Stomach (tissue), 9 donors: Measurements from ENCODE around the gene SLC25A45. TPM values are rescaled to one million over a fixed set of nuclear protein-coding genes. Genes with fewer than 3 reads are reported as not detected.

Source experiments
- DNase-seq, 2 donors: peaks; one replicate each; pipeline versions ENCODE4 v3.0.0 to v3.0.0-alpha.2; 2013 to 2019
- H3K27ac ChIP-seq, 5 donors: fragments of 200-600 bp in 4 of 5; sonication (generic) in 4 of 5; one replicate each; pipeline ENCODE4 v1.5.1; 2013 to 2019; ENCODE audit warnings: mild to moderate bottlenecking in 1 of 5, moderate library complexity in 1 of 5
- H3K27me3 ChIP-seq, 3 donors: fragments of 200-600 bp; sonication (generic); one replicate each; pipeline ENCODE4 v1.5.1; 2017 to 2019; ENCODE audit warnings: mixed run types in 1 of 3
- H3K36me3 ChIP-seq, 4 donors: fragments of 200-600 bp; sonication (generic); 1 replicate in 3 of 4; 2 replicates in 1 of 4; pipeline ENCODE4 v1.5.1; 2016 to 2019
- H3K4me1 ChIP-seq, 4 donors: fragments of 200-600 bp; sonication (generic); one replicate each; pipeline ENCODE4 v1.5.1; 2016 to 2019
- H3K4me3 ChIP-seq, 4 donors: fragments of 200-600 bp; sonication (generic) in 3 of 4; one replicate each; pipeline ENCODE4 v1.5.1; 2016 to 2019; ENCODE audit warnings: mild to moderate bottlenecking in 1 of 4
- H3K9me3 ChIP-seq, 4 donors: fragments of 200-600 bp; sonication (generic); one replicate each; pipeline ENCODE4 v1.5.1; 2016 to 2019
- EP300 ChIP-seq: sonication (generic); formaldehyde crosslinking; IDR thresholded peaks from one replicate; pipeline ENCODE4 v1.6.1; 2017; ENCODE audit warnings: antibody characterized with exemption
- POLR2A ChIP-seq, 4 donors: fragments of 450-650 bp; IDR thresholded peaks; one replicate each; pipeline ENCODE4 v1.6.1; 2016; ENCODE audit warnings: antibody characterized with exemption in 4 of 4, control low read depth in 2 of 4, mild to moderate bottlenecking in 1 of 4, moderate library complexity in 1 of 4
- POLR2AphosphoS5 ChIP-seq, 3 donors: sonication (generic); formaldehyde crosslinking; IDR thresholded peaks; one replicate each; pipeline ENCODE4 v1.6.1; 2016; ENCODE audit warnings: antibody characterized with exemption in 3 of 3
- WGBS, 5 donors: extraction: QIAGEN DNeasy Blood & Tissue Kit in 3 of 5; methylation state at CpG; one replicate each; pipeline versions ENCODE4 v1.1.5 to v1.1.7; 2013 to 2018; 5-methylcytosine and 5-hydroxymethylcytosine counted together
- intact Hi-C: fragments of 100-400 bp; cut with DNase I; formaldehyde crosslinking; loops from one replicate; pipeline ENCODE4 v1.15.1; 2023; ENCODE audit warnings: low total_unique reads
- polyA plus RNA-seq, 3 donors: library from polyadenylated mRNA; stranded (reverse); fragments of 200-250 nt; gene quantifications; one replicate each; pipeline ENCODE4 v1.2.3, GENCODE V29; 2013
- total RNA-seq, 5 donors: library from RNA; depleted of rRNA; stranded (reverse); fragments of >200 nt; gene quantifications; one replicate each; pipeline versions ENCODE4 v1.1.0 to v1.2.3, GENCODE V29; 2014 to 2016
- TF ChIP-seq, protein P1 (sequence below), 7 experiments: fragments of 450-650 bp in 4 of 7; fragments of 200-600 bp in 3 of 7; sonication (generic) in 3 of 7; IDR thresholded peaks; one replicate each; pipeline ENCODE4 v1.5.1; 2016 to 2019; ENCODE audit warnings: antibody characterized with exemption in 7 of 7, control low read depth in 2 of 7, mild to moderate bottlenecking in 1 of 7
- donor health status: healthy with polysubstance abuse.
- donor health status: Bipolar disorder and iron deficiency.
- donor health status: healthy.

Gene SLC25A45
- total and polyA plus RNA-seq, 8 donors: 1.2 to 101 (median 2.7) TPM

DNA sequence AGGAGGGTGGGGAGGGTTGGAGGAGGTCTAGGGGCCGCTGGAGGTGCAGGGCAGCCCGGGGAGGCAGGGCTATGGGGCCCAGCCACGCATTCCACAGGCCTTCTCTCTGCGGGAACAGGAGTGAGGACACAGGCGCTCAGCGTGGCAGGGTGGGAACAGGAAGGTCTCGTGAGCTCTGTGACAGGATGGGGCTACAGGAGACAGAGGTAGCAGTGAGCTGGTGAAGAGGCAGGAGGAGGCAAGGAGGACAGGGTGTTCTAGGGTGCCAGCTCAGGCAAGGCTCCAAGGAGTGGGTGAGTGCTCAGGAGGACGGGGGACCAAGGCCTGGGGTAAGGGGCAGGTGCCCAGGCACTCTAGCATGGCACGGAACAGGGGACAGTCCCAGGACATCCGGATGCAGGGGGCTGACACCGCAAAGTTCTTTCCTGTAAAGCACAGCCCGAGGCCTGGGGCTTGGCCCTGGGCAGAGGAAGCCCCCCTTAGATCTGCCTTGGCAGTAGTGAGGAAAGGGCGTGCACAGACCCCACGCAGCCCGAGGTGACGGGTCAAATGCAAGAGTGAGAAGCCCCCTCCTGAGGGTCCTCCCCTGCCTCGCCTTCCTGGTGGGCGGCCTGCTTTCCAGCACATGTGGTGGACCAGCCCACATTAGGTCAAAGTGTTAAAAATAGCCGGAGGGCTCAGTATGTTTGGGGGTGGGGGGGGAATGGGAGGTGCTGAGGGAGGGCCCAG lies 35.4 kb upstream of the SLC25A45 start:
- DNase-seq: peak; percentile 50 to 77
- TF ChIP-seq EP300 (no peak), POLR2AphosphoS5 (IDR thresholded peaks at IDR 0.05) (peak; percentile 2 to 43 (median 17))
- peak overlapping the region; percentile 98 to 100 (median 99) for H3K27ac ChIP-seq
- H3K9me3 ChIP-seq: no peaks in the 10 kb centered on the region
- H3K36me3 ChIP-seq: peaks cover 4 to 14% (median 9%) of the 10 kb centered on the region in 4 donors
- WGBS, 5 donors: 12 to 26% (median 24%) methylated on average over 13 to 19 of the region's 19 CpGs
- peak overlapping the region; percentile 19 to 81 (median 33) for H3K4me3 ChIP-seq
- peaks cover 43 to 65% (median 58%) of the 10 kb centered on the region in 4 donors for H3K4me1 ChIP-seq
- no peaks in the 10 kb centered on the region for H3K27me3 ChIP-seq
- intact Hi-C loops: no loop called here

DNA sequence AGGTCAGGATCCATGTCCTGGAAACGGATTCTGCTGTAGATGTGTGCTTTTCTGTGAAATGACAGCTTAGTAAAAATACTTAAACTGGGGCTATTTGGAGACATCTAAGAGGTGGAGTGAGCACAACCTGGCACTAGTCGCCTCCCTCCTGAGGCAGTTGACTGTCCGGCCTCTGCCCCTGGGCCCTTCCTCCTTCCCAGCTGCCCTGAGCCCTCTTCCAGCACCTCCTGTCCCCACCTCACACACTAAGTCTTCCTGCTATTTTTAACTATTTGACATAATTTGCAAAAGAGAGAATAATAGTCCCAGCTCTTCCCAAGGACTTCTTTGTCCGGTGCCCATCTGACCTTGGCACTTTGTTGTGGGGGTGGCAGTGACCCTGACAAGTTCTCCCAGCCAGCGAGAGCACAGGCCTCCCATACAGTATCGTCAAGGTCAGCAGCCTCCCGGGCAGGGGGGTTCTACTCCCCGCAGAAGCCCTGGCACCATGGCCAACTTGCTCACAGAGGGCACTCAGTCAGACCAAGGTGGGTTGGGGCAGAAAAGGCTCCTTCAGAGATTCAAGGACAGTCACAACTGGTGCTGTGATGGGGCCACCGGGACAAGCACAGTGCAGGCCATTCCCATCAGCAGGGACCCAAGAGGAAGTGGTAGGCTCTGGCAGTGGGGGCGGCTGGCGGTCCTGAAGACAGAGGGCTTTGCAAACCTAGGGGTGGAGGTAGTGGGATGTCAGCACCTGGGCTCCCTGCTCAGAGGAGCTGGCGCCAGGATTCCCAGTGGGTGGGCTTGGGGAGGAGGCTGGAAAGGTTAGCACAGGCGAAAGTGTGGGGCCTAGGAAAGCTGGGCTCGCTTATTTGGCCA lies 34.6 kb upstream of the SLC25A45 start:
- H3K27me3 ChIP-seq: no peaks in the 10 kb centered on the region
- DNase-seq: peak; percentile 44 to 72
- intact Hi-C loops: no loop called here
- H3K36me3 ChIP-seq: peaks cover 4 to 22% (median 17%) of the 10 kb centered on the region in 4 donors
- no peaks in the 10 kb centered on the region for H3K9me3 ChIP-seq
- 23 to 31% (median 24%) methylated on average over 14 of the region's 14 CpGs for WGBS, 5 donors
- peak overlapping the region; percentile 98 to 100 (median 99) for H3K27ac ChIP-seq
- TF ChIP-seq EP300: no peak
- TF ChIP-seq POLR2A (IDR thresholded peaks at IDR 0.05): no peak
- TF ChIP-seq, protein P1, sequence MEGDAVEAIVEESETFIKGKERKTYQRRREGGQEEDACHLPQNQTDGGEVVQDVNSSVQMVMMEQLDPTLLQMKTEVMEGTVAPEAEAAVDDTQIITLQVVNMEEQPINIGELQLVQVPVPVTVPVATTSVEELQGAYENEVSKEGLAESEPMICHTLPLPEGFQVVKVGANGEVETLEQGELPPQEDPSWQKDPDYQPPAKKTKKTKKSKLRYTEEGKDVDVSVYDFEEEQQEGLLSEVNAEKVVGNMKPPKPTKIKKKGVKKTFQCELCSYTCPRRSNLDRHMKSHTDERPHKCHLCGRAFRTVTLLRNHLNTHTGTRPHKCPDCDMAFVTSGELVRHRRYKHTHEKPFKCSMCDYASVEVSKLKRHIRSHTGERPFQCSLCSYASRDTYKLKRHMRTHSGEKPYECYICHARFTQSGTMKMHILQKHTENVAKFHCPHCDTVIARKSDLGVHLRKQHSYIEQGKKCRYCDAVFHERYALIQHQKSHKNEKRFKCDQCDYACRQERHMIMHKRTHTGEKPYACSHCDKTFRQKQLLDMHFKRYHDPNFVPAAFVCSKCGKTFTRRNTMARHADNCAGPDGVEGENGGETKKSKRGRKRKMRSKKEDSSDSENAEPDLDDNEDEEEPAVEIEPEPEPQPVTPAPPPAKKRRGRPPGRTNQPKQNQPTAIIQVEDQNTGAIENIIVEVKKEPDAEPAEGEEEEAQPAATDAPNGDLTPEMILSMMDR (IDR thresholded peaks at IDR 0.05): no peak
- TF ChIP-seq POLR2AphosphoS5 (IDR thresholded peaks at IDR 0.05): no peak
- peak overlapping the region; percentile 19 to 81 (median 33) for H3K4me3 ChIP-seq
- peaks cover 43 to 65% (median 58%) of the 10 kb centered on the region in 4 donors for H3K4me1 ChIP-seq

DNA sequence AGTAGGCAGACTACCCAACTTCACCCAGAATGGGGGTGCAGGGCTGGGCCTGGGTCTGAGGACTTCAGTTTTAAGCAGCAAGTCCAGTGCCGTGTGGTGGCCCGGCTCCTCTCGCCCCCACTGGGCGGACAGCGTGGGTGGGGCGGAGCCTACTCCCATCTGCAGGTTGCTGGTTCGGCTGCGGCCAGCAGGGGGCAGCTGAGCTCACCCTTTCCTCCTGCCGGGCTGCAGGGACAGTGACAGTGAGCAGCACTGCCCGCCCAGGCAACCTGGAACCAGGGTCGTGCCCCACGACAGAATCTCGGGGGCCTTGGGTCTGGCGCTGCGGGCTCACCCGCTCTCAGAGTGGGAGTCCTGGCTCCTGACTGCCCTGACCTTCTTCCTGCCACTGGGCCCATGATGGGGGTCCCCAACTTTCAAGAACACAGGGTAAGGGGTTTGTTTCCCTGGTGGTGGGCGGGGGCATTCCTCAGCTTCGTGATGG lies 33.9 kb upstream of the SLC25A45 start:
- TF ChIP-seq POLR2A (IDR thresholded peaks at IDR 0.05): no peak
- TF ChIP-seq, protein P1 (IDR thresholded peaks at IDR 0.05): peak in 6 of 7 experiments; percentile 93 to 99 (median 98)
- no peak for TF ChIP-seq EP300
- peak; percentile 61 to 96 (median 76) for TF ChIP-seq POLR2AphosphoS5 (IDR thresholded peaks at IDR 0.05)
- H3K27ac ChIP-seq: peak overlapping the region; percentile 98 to 100 (median 99)
- peak; percentile 94 to 96 for DNase-seq
- no peaks in the 10 kb centered on the region for H3K27me3 ChIP-seq
- no peaks in the 10 kb centered on the region for H3K9me3 ChIP-seq
- 2 to 4% (median 3%) methylated on average over 10 to 18 of the region's 18 CpGs for WGBS, 5 donors
- peaks cover 8 to 29% (median 23%) of the 10 kb centered on the region in 4 donors for H3K36me3 ChIP-seq
- intact Hi-C loops: no loop called here
- H3K4me1 ChIP-seq: peaks cover 43 to 60% (median 56%) of the 10 kb centered on the region in 4 donors
- peak overlapping the region; percentile 19 to 81 (median 33) for H3K4me3 ChIP-seq

DNA sequence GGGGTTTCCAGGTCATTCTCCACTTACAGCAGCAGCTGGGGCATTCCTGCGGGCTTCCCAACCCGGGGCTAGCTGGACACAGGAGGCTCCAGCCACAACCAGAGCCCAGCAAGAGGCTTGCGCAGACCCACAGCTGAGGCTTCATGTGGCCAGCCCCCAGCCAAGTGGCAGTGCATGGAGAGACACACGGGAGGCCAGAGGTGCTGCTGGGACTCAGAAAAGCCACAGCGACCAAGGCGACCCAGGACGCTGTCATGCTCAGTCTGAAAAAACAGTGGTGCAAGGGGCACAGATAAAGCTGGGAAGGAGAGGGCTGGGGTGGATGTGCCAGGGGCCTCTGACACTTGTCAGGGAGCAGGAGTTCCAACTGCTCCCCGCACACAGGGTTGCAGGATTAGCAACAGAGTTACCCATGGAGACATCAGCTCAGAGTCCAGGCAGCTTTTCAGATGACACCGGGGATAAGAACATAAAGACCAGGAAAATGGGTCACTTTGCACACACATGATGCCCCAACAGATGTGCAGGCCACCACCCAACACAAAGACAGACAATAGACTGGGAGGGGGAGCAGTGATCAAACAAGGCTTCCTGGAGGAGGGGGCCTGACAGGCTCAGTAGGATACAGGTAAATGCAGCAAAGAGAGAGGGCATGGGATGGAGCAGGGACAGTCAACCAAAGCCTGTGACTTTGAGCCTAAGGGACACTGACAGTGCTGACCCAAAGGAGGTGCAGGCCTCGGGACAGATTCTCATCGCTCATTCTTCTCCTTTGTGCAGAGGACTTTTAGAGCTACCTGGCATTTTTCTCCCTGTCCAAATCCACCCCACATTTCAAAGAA lies 33.3 kb upstream of the SLC25A45 start:
- peaks cover 12 to 36% (median 30%) of the 10 kb centered on the region in 4 donors for H3K36me3 ChIP-seq
- peak overlapping the region; percentile 19 to 81 (median 33) for H3K4me3 ChIP-seq
- H3K4me1 ChIP-seq: peaks cover 43 to 56% (median 50%) of the 10 kb centered on the region in 4 donors
- no peak for DNase-seq
- no peaks in the 10 kb centered on the region for H3K27me3 ChIP-seq
- peak overlapping the region in 4 of 5 donors; percentile 98 to 100 (median 100) for H3K27ac ChIP-seq
- no peaks in the 10 kb centered on the region for H3K9me3 ChIP-seq
- whole genome bisulfite sequencing, 5 donors: 56 to 67% (median 63%) methylated on average over 11 of the region's 11 CpGs
- intact Hi-C loops: no loop called here
- TF ChIP-seq POLR2AphosphoS5 (IDR thresholded peaks at IDR 0.05) (no peak), POLR2A (IDR thresholded peaks at IDR 0.05) (no peak), EP300 (no peak)
- TF ChIP-seq, protein P1 (IDR thresholded peaks at IDR 0.05): no peak
